Fibroblast of upper back skin (primary cell): ENCODE results near the gene DHX58.

Experiments used
- DNase-seq: peaks from one replicate; pipeline ENCODE4 v3.0.0-alpha.2; 2013

The DHX58 gene

GRCh38 chr17:42051645-42052044, 60.9 kb downstream of the DHX58 start:
- DNase-seq: no peak
